Adipocyte (in vitro differentiated cells): ENCODE data around the gene MAGI1.
A peak's percentile ranks its signal among the peaks of the same experiment; 100 is the strongest.

ENCODE experiments used
- DNase-seq: peaks from one replicate; pipeline ENCODE4 v3.0.0-alpha.2; 2015; ENCODE audit warnings: low read depth
- H3K27me3 ChIP-seq: replicated peaks from 2 replicates; pipeline ENCODE4 v1.7.0; 2013; ENCODE audit warnings: mild to moderate bottlenecking, low read length, moderate library complexity; ENCODE audit not compliant: control insufficient read depth, insufficient read depth
- H3K36me3 ChIP-seq: 2 replicates; pipeline ENCODE4 v1.7.0; 2013; ENCODE audit warnings: low read length, mild to moderate bottlenecking, moderate library complexity; ENCODE audit not compliant: control insufficient read depth, insufficient read depth, severe bottlenecking
- H3K4me1 ChIP-seq: 2 replicates; pipeline ENCODE4 v1.7.0; 2013; ENCODE audit warnings: mild to moderate bottlenecking, low read length, moderate library complexity; ENCODE audit not compliant: control insufficient read depth, insufficient read depth
- H3K4me3 ChIP-seq: 2 replicates; pipeline ENCODE4 v1.7.0; 2013; ENCODE audit warnings: mild to moderate bottlenecking, low read length, moderate library complexity
- H3K9ac ChIP-seq: 2 replicates; pipeline ENCODE4 v1.7.0; 2013; ENCODE audit warnings: mild to moderate bottlenecking, low read length, moderate library complexity
- H3K9me3 ChIP-seq: 2 replicates; pipeline ENCODE4 v1.7.0; 2013; ENCODE audit warnings: mild to moderate bottlenecking, low read length, moderate library complexity; ENCODE audit not compliant: control insufficient read depth

Gene MAGI1

DNA sequence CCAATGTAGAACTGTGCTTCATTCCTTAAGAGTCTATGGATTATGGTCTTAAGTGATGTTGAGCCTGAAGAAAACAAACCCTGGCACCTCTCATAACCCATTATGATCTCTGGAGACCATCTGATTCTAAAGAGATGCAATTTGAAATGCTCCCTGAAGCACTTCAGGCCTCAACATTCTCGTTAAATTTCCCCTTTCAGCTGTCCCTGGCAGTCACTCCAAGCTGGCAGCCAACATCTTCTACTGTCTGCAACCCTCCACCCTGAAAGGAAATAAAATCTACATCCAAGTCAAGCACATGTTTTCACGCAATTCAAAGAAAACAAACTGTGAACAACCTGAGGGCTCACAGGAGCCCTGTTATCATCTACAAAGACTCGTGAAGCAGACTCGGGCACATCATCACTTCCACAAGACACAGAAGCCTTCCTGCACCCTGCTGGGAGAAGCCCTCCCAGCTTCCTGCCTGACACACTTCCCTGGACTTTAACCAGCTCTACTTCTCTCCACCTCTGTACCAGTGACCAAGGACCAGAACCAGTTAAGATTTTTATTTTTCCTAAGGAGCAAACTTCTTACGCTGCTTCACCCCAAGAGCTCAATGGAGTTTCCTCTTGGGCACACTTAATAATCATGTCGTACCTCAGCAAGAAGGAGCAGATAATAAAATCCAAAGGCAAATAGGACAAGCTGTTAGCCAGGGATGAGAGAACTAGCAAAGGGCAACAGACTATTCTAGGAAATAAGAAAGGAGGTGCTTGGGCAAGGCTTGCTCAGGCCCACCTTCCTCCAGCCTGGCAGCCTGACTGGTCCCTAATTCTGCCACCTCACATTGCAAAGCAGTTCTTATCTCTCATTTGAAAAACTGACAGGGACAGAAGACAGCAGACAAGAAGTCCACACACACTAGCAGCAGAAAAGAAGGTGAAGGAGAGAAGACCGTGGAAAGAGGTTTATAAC is 67.1 kb downstream of the MAGI1 start:
- Histone ChIP-seq H3K9ac (no peak overlapping the region), H3K9me3 (no peaks in the 10 kb centered on the region), H3K4me1 (peaks cover 13% of the 10 kb centered on the region), H3K36me3 (no peaks in the 10 kb centered on the region), H3K27me3 (no peaks in the 10 kb centered on the region), H3K4me3 (no peak overlapping the region)
- no peak for DNase-seq

DNA sequence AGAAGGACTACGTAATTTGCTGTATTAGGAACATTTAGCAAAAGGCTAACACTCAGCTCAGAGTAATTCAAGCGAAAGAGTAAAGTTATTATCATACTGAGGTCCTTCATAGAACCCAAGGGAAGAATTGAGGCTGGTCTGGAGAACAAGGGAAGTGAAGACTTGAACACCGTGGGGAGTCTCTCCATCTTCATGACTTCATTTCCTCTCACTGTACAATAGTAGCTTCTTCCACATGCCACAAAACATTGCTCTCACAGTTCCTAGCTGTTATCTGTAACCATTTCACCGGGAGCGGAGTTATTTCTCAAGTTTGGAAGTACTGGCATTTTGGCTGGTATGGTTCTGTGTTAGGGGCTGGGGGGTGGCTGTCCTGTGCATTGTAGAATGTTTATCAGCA is 69.7 kb downstream of the MAGI1 start:
- H3K27me3 ChIP-seq, result no peaks in the 10 kb centered on the region
- DNase-seq, result no peak
- no peak overlapping the region for H3K4me3 ChIP-seq
- no peak overlapping the region for H3K9ac ChIP-seq
- H3K36me3 ChIP-seq, result no peaks in the 10 kb centered on the region
- no peaks in the 10 kb centered on the region for H3K9me3 ChIP-seq
- peaks cover 7% of the 10 kb centered on the region for H3K4me1 ChIP-seq

DNA sequence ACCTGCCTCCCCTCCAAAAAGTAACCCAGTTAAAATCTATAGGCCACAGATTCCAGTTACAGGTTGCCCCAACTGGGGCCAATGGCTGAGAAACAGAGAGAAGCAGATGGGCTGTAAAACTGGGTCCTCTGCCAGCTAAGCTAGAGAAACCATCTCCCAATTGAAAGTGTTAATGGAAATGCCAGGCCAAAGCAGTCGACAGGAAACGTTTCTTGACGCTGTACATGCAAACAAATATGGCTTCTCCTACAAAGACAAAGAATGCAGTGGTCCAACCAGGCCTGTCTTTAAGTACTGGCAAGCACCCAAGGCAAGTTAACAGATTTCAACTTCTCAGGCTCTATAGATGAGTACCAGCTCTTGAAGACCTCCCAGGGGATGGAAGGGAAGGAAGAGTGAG is 71.3 kb downstream of the MAGI1 start:
- Histone ChIP-seq H3K27me3 (no peaks in the 10 kb centered on the region), H3K4me1 (peaks cover 15% of the 10 kb centered on the region), H3K36me3 (no peaks in the 10 kb centered on the region), H3K4me3 (no peak overlapping the region), H3K9me3 (no peaks in the 10 kb centered on the region), H3K9ac (no peak overlapping the region)
- DNase-seq, result no peak

DNA sequence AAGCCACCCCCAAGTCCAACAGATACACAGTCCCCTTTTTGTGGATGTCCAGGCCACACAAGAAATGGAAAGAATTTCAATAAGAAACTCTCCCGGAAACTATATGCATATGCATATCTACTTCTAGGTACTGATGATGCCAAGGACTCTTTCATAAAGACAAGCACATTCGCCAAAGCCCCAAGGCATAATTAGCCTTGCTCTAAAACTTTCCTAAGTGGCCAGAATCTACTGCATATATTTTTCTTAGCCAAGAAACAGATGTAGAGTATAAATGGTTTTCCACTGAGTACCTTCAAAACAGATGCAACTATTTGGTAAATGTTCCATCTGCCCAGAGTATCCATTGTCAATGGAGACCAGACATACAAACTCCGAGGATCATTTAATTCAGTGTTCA is 73.9 kb downstream of the MAGI1 start:
- H3K27me3 ChIP-seq, result no peaks in the 10 kb centered on the region
- H3K36me3 ChIP-seq, result no peaks in the 10 kb centered on the region
- no peak for DNase-seq
- no peak overlapping the region for H3K4me3 ChIP-seq
- H3K4me1 ChIP-seq, result peaks cover 15% of the 10 kb centered on the region
- H3K9ac ChIP-seq, result no peak overlapping the region
- no peaks in the 10 kb centered on the region for H3K9me3 ChIP-seq

DNA sequence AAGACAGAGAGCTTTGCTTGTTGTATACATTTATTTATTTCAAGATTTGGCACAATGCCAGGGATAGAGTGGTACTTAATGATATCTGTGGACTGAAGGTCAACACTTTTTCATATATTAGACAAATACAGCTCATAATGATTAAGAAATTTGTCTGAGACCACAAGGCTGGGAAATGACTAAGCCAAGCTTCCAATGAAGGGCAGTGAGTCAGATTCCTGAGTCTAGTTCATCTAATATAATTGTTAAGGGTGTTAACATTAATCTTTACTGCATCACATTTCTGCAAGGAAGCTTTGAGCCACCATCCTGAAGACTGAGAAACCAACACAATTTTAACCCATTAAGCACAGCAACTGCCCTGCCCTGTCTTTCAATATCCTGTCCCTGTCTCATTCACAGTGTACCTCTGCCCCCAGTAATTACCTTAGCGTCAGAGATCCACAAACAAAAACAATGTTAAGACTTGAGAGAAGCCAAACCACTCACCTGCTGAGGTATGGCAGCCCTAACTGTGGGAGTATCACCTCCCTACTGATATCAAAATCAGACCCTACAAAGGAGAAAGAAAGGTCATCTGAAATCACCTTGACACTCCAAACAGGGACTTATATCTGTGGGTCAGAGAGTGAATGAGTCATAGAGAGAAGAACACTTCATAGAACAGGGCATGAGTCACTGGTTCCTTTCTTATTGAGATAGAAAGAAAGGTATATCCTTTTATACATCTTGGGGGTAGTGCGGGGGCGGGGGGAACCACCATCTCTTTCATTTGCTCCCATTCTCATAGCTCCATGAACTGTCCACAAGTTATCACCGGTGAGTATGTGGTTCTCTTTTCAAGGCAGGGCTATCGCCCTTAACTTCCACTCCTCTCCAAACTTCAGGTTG is 74.7 kb downstream of the MAGI1 start:
- Histone ChIP-seq H3K9me3 (no peaks in the 10 kb centered on the region), H3K4me3 (peak overlapping the region; percentile 15), H3K27me3 (no peaks in the 10 kb centered on the region), H3K36me3 (no peaks in the 10 kb centered on the region), H3K4me1 (peaks cover 16% of the 10 kb centered on the region), H3K9ac (no peak overlapping the region)
- DNase-seq, result peak; percentile 43

DNA sequence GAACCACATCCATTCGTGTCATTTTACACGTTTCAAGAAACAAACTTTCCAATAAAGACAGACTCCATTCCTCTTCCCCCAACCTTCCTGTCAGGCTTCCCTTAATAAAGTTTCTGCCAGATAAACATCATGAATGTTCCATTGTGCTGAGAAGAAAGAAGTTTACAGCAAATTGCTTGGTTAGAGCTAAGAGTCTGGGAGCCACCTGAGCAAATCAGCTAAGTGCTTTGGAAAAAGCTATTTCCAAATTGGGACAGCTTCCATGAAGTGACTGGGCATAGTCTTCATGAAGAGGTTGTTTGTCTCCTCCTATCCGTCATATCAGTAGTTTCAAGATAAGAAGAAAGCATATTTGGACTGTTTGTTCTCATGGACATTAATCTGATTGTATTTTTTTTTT is 77.0 kb downstream of the MAGI1 start:
- peaks cover 16% of the 10 kb centered on the region for H3K4me1 ChIP-seq
- H3K4me3 ChIP-seq, result no peak overlapping the region
- no peaks in the 10 kb centered on the region for H3K9me3 ChIP-seq

DNA sequence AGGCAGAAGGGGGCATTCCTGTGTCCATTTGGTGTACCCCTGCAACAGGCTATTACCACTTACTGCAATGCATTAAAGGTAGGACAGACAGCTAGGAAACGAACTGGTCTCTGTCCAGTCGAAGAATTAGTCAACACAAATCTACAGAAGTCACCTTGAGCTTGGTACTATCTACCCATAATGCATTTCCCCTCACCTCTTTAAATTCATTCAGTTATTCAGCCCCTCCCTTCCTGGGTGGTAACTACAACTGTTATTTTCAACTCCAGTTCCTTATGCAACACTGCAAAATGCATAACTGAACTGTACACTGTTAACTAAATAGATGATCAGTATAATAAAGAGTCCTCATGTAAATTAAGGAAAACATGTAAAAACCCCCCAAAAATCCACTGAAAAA is 77.6 kb downstream of the MAGI1 start:
- H3K9ac ChIP-seq, result no peak overlapping the region
- H3K4me3 ChIP-seq, result no peak overlapping the region
- peaks cover 16% of the 10 kb centered on the region for H3K4me1 ChIP-seq
- DNase-seq, result no peak
- no peaks in the 10 kb centered on the region for H3K36me3 ChIP-seq
- no peaks in the 10 kb centered on the region for H3K9me3 ChIP-seq
- no peaks in the 10 kb centered on the region for H3K27me3 ChIP-seq

More for the DNA sequence above, 77.0 kb downstream of the MAGI1 start:
- no peaks in the 10 kb centered on the region for H3K36me3 ChIP-seq
- H3K27me3 ChIP-seq, result no peaks in the 10 kb centered on the region
- no peak for DNase-seq
- H3K9ac ChIP-seq, result no peak overlapping the region

DNA sequence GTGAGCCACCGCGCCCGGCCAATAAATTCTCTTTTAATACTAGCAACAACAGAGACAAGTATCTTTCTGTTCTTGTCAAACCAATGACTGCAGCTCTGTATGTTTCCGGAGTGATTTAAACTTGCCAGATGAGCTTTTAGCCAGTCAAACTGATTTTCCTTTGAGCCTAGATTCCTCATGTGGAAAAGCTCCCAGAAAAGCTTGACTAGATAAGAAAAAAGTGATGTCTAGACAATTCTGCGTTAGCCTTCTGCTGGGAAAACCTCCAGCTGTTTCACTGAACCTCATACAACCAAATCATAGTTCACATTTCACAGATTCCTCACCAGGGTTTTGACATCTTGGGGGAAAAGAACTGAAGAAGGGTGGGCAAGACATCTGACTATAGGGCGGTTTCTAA is 78.6 kb downstream of the MAGI1 start:
- no peak overlapping the region for H3K4me3 ChIP-seq
- no peaks in the 10 kb centered on the region for H3K27me3 ChIP-seq
- no peaks in the 10 kb centered on the region for H3K36me3 ChIP-seq
- H3K9me3 ChIP-seq, result no peaks in the 10 kb centered on the region
- peak; percentile 28 for DNase-seq
- no peak overlapping the region for H3K9ac ChIP-seq
- peaks cover 20% of the 10 kb centered on the region for H3K4me1 ChIP-seq

DNA sequence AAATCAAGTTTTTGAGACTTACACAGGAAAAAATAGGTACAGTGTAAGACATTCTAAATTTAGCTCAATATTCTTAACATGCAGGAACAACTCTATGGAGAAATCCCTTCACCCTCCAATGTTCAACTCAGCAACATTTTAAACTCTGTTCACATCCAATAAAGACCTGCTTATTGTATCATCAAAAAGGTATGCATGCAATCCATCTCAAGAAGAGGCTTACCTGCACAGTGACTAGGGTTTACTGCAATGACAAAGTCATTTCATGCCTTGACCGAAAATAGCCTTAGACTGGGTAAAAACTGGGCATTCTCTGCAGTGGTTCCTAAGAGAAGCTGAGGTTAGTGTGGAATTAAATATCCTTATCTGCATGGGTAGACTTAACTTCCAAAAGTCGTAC is 80.5 kb downstream of the MAGI1 start:
- H3K9ac ChIP-seq, result no peak overlapping the region
- H3K27me3 ChIP-seq, result no peaks in the 10 kb centered on the region
- DNase-seq, result no peak
- no peak overlapping the region for H3K4me3 ChIP-seq
- no peaks in the 10 kb centered on the region for H3K9me3 ChIP-seq
- peaks cover 22% of the 10 kb centered on the region for H3K4me1 ChIP-seq
- H3K36me3 ChIP-seq, result no peaks in the 10 kb centered on the region

DNA sequence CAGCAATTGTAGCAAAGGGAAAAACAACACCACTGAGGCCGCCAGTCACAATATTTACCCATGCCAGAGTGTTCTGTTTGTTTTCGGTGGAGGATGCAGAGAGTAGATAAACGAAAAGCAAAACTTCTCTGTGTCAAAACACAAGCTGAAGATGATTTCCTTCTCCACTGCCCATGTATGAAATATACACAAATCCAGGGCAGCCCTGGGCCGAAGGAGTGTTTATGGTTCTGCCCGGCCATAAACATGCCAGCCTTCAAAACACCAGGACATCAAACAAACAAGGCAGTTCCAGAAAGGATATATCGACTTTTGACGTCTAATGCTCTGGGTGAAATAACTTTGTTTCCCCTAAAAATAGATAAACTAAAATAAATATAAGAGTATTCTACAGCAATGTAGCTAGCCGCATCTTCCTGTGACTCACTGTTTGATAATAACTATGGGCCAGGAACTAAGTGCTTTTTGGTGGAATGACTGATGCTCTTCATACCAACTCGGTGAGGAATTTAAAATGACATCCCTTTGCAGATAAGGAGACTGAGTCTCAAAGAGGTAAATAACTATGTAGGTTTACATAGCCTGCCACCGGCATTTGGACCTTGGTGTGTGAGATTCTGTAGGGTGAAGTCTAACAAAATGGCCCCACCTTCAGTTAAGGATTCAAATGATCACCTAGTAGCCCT is 82.8 kb downstream of the MAGI1 start:
- no peaks in the 10 kb centered on the region for H3K9me3 ChIP-seq
- no peak overlapping the region for H3K9ac ChIP-seq
- peak; percentile 48 for DNase-seq
- H3K27me3 ChIP-seq, result no peaks in the 10 kb centered on the region
- H3K4me3 ChIP-seq, result no peak overlapping the region
- H3K4me1 ChIP-seq, result peaks cover 29% of the 10 kb centered on the region
- H3K36me3 ChIP-seq, result no peaks in the 10 kb centered on the region
